H7 (cell line): ENCODE measurements around the gene FITM1. TPM values are rescaled to one million over a fixed set of nuclear protein-coding genes. Genes with fewer than 3 reads are reported as not detected.
A peak's percentile ranks its signal among the peaks of the same experiment; 100 is the strongest.

Experiments
- DNase-seq: peaks from one replicate; pipeline ENCODE4 v3.0.0; 2012
- H3K27me3 ChIP-seq: 2 replicates; pipeline ENCODE4 v1.6.0; 2011; ENCODE audit warnings: mild to moderate bottlenecking, low read length; ENCODE audit not compliant: control insufficient read depth, insufficient read depth
- H3K36me3 ChIP-seq: replicated peaks from 2 replicates; pipeline ENCODE4 v1.5.1; 2011; ENCODE audit warnings: low read length; ENCODE audit not compliant: control insufficient read depth, insufficient read depth
- H3K4me3 ChIP-seq: 2 replicates; pipeline ENCODE4 v1.5.1; 2011; ENCODE audit warnings: low read depth, mild to moderate bottlenecking, control low read depth, low read length, moderate library complexity; ENCODE audit not compliant: insufficient read depth
- total RNA-seq: library from RNA; depleted of rRNA; stranded (reverse); fragments of >200 nt; shearing (Covaris generic); gene quantifications from 2 replicates; pipeline ENCODE4 v1.2.3, GENCODE V29; 2014

The FITM1 gene
- total RNA-seq, 1 experiment from 2014 or later: not detected

GRCh38 chr14:24122416-24122815 lies 8.0 kb upstream of the FITM1 start:
- Histone ChIP-seq H3K36me3 (peaks cover 33% of the 10 kb centered on the region), H3K27me3 (no peaks in the 10 kb centered on the region), H3K4me3 (no peak overlapping the region)
- no peak for DNase-seq

- peaks cover 33% of the 10 kb centered on the region for H3K36me3 ChIP-seq
- DNase-seq: no peak
These were observed 7.6 kb upstream of the FITM1 start for GRCh38 chr14:24122898-24123297.

GRCh38 chr14:24123424-24124417 lies 6.7 kb upstream of the FITM1 start:
- Histone ChIP-seq H3K27me3 (no peaks in the 10 kb centered on the region), H3K4me3 (no peak overlapping the region), H3K36me3 (peaks cover 26% of the 10 kb centered on the region)
- DNase-seq: no peak

More at GRCh38 chr14:24122898-24123297, 7.6 kb upstream of the FITM1 start:
- Histone ChIP-seq H3K4me3 (no peak overlapping the region), H3K27me3 (no peaks in the 10 kb centered on the region)

- DNase-seq: no peak
- Histone ChIP-seq H3K27me3 (no peaks in the 10 kb centered on the region), H3K4me3 (no peak overlapping the region), H3K36me3 (peaks cover 7% of the 10 kb centered on the region)
These were observed 3.5 kb upstream of the FITM1 start for GRCh38 chr14:24126939-24127338.

GRCh38 chr14:24127673-24128072 lies 2.8 kb upstream of the FITM1 start:
- Histone ChIP-seq H3K4me3 (no peak overlapping the region), H3K36me3 (peaks cover 5% of the 10 kb centered on the region), H3K27me3 (no peaks in the 10 kb centered on the region)
- no peak for DNase-seq

- DNase-seq: no peak
- Histone ChIP-seq H3K4me3 (no peak overlapping the region), H3K27me3 (no peaks in the 10 kb centered on the region), H3K36me3 (no peaks in the 10 kb centered on the region)
These were observed 955 bp upstream of the FITM1 start for GRCh38 chr14:24129410-24129998.

GRCh38 chr14:24130717-24131548 lies 474 bp downstream of the FITM1 start:
- no peaks in the 10 kb centered on the region for H3K36me3 ChIP-seq
- no peak for DNase-seq
- H3K4me3 ChIP-seq: no peak overlapping the region

GRCh38 chr14:24131549-24131966 lies 1.1 kb downstream of the FITM1 start:
- no peak for DNase-seq
- H3K4me3 ChIP-seq: no peak overlapping the region
- peaks cover 2% of the 10 kb centered on the region; the same call in 1 of the 2 replicates for H3K27me3 ChIP-seq
- no peaks in the 10 kb centered on the region for H3K36me3 ChIP-seq

More at GRCh38 chr14:24130717-24131548, 474 bp downstream of the FITM1 start:
- H3K27me3 ChIP-seq: no peaks in the 10 kb centered on the region

GRCh38 chr14:24132061-24132685 lies 1.7 kb downstream of the FITM1 start:
- H3K4me3 ChIP-seq: no peak overlapping the region

GRCh38 chr14:24132976-24133375 lies 2.5 kb downstream of the FITM1 start:
- Histone ChIP-seq H3K36me3 (0 out of 2 replicates have a peak, but pooled peaks cover 1% of the 10 kb centered on the region), H3K4me3 (no peak overlapping the region), H3K27me3 (peaks cover 2% of the 10 kb centered on the region; the same call in 1 of the 2 replicates)
- no peak for DNase-seq

More at GRCh38 chr14:24132061-24132685, 1.7 kb downstream of the FITM1 start:
- Histone ChIP-seq H3K36me3 (no peaks in the 10 kb centered on the region), H3K27me3 (peaks cover 2% of the 10 kb centered on the region; the same call in 1 of the 2 replicates)
- peak; percentile 51 for DNase-seq

GRCh38 chr14:24133735-24134134 lies 3.3 kb downstream of the FITM1 start:
- peaks cover 8% of the 10 kb centered on the region for H3K36me3 ChIP-seq
- H3K27me3 ChIP-seq: peaks cover 2% of the 10 kb centered on the region; the same call in 1 of the 2 replicates
- H3K4me3 ChIP-seq: no peak overlapping the region
- no peak for DNase-seq

GRCh38 chr14:24135584-24135833 lies 5.0 kb downstream of the FITM1 start:
- Histone ChIP-seq H3K27me3 (peaks cover 2% of the 10 kb centered on the region; the same call in 1 of the 2 replicates), H3K36me3 (peaks cover 17% of the 10 kb centered on the region), H3K4me3 (peak overlapping the region; percentile 78)
- no peak for DNase-seq

- DNase-seq: peak; percentile 99
- peak within 1 kb of the TSS; percentile 78 for H3K4me3 ChIP-seq
- peaks cover 17% of the 10 kb centered on the region for H3K36me3 ChIP-seq
- H3K27me3 ChIP-seq: peaks cover 2% of the 10 kb centered on the region; the same call in 1 of the 2 replicates
These were observed 5.6 kb downstream of the FITM1 start, which contains the start of gene PSME1 for GRCh38 chr14:24135834-24136683. Gene PSME1 (plus strand): TSS chr14:24136194. CDS start chr14:24136263, 69 bp downstream.
